ENCODE measurements around the gene ANTXR1. TPM values are rescaled to one million over a fixed set of nuclear protein-coding genes. Genes with fewer than 3 reads are reported as not detected.

Gene ANTXR1
- total RNA-seq, 1 experiment from 2014 or later = 37.3 TPM

- no peak for TF ChIP-seq CTCF (conservative IDR thresholded peaks at IDR 0.05)
- H2BK15ac ChIP-seq (ENCODE audit: low read depth, low read length) = no peak overlapping the region
- no peaks in the 10 kb centered on the region for H3K79me2 ChIP-seq (ENCODE audit: insufficient read depth, low read length)
- H2BK20ac ChIP-seq (ENCODE audit: low read depth, low read length, poor library complexity, severe bottlenecking) = no peak overlapping the region
- H4K20me1 ChIP-seq (ENCODE audit: control insufficient read depth, insufficient read depth, insufficient read length) = no peaks in the 10 kb centered on the region
- no peak overlapping the region for H4K8ac ChIP-seq (replicated peaks; ENCODE audit: insufficient read length, low read depth, low read length)
- no peak overlapping the region for H3K14ac ChIP-seq (ENCODE audit: insufficient read depth, low read length)
- no peak overlapping the region for H4K5ac ChIP-seq (ENCODE audit: insufficient read length, low read depth, low read length)
- H3K4me1 ChIP-seq (ENCODE audit: insufficient read depth, low read length) = peaks cover 11% of the 10 kb centered on the region; the same call in 1 of the 2 replicates
- Mint-ChIP-seq H3K36me3 (ENCODE audit: insufficient read depth in 1 of 3, low read depth in 3 of 3) (peaks cover 10 to 19% (median 17%) of the 10 kb centered on the region in 3 experiments; a peak in 6 of 7 replicates), H3K9me3 (no peaks in the 10 kb centered on the region), H3K4me3 (no peak overlapping the region), H3K4me1 (peaks cover 28 to 31% of the 10 kb centered on the region in 2 experiments), H3K27me3 (ENCODE audit: low read depth) (no peaks in the 10 kb centered on the region), H3K27ac (no peak overlapping the region)
- no peak overlapping the region for H2AK5ac ChIP-seq (ENCODE audit: insufficient read length, low read length)
- no peak overlapping the region for H2BK5ac ChIP-seq (ENCODE audit: insufficient read length, low read length)
- WGBS (ENCODE audit: extremely low coverage, insufficient read length, low lambda C conversion rate) = no CpG with 5 or more reads among the region's 3 CpGs
- no peak overlapping the region for H3K27ac ChIP-seq (ENCODE audit: insufficient read length, low read depth, low read length)
- H3K56ac ChIP-seq (ENCODE audit: insufficient read length, low read depth, low read length) = no peak overlapping the region
- no peak for DNase-seq
- no peak overlapping the region for H3K4me2 ChIP-seq (ENCODE audit: insufficient read depth, insufficient read length, low read length)
- no peak overlapping the region for H3K18ac ChIP-seq (ENCODE audit: insufficient read length, low read depth, low read length)
- no peak overlapping the region for H3K23ac ChIP-seq (ENCODE audit: insufficient read length, low read depth, low read length)
- no peaks in the 10 kb centered on the region for H3K27me3 ChIP-seq (ENCODE audit: insufficient read depth, low read length)
- no peaks in the 10 kb centered on the region for H3K9me3 ChIP-seq (ENCODE audit: control insufficient read depth, low read depth, low read length)
- H2BK120ac ChIP-seq (ENCODE audit: low read depth, low read length, poor library complexity, severe bottlenecking) = no peak overlapping the region
- no peaks in the 10 kb centered on the region for H3K23me2 ChIP-seq (ENCODE audit: insufficient read length, low read depth, low read length, poor library complexity, severe bottlenecking)
- no peak overlapping the region for H2AFZ ChIP-seq (ENCODE audit: low read length)
- no peak overlapping the region for H3T11ph ChIP-seq (ENCODE audit: low read length)
- H3K9ac ChIP-seq (ENCODE audit: extremely low read depth, insufficient read length, low read length) = no peak overlapping the region
- no peaks in the 10 kb centered on the region for H3K79me1 ChIP-seq (ENCODE audit: insufficient read depth, low read depth, low read length, poor library complexity, severe bottlenecking)
- no peak overlapping the region for H4K91ac ChIP-seq (ENCODE audit: insufficient read length, low read depth, low read length)
- H3K4ac ChIP-seq (ENCODE audit: low read depth, low read length) = no peak overlapping the region
- no peak overlapping the region for H2BK12ac ChIP-seq (ENCODE audit: insufficient read length, low read depth, low read length)
Observed at GRCh38 chr2:69178756-69179155, 165.8 kb downstream of the ANTXR1 start.
